Stimulated activated CD4-positive, alpha-beta T cell treated with anti-CD3 and anti-CD28 coated beads, Interleukin-12 subunit alpha, Interleukin-12 subunit beta, amount 100 ng/mL, for 24 hours (primary cell): Measurements from ENCODE around the gene SHISAL1.

Experiments used
- DNase-seq, 2 experiments: peaks; one replicate each; pipeline ENCODE4 v3.0.0-alpha.2; 2020; ENCODE audit warnings: low read depth in 2 of 2

SHISAL1 gene

DNA sequence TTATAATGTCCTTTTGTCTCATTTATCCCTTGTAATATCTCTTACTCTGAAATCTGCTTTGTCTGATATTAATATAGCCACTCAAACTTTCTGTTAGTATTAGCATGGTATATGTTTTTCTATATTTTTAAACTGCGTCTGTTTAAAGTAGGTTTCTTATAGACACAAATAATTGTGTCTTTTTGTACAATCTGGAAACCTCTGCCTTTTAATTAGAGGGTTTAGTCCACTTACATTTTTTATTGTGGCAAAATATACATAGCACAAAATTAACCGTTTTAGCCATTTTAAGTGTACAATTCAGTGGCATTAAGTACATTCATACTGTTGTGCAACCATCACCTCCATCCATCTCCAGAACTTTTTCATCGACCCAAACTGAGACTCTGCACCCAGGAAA is 103.4 kb downstream of the SHISAL1 start:
- DNase-seq = no peak

DNA sequence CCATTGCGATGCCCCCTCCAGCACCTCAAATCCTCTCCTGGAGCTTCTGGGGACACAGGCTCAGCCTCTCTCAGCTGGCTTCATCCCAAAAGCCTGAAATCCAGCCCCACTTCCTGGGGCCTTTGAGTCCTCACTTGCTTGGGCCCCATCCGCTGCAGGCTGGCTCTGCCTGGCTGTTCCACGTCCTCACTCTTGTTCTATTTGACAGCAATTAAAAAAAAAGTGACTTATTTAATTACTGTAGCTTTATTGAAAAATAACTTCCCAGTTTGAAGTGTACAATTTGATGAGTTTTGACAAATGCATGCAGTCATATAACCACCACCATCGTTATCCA is 104.8 kb downstream of the SHISAL1 start:
- no peak for DNase-seq

DNA sequence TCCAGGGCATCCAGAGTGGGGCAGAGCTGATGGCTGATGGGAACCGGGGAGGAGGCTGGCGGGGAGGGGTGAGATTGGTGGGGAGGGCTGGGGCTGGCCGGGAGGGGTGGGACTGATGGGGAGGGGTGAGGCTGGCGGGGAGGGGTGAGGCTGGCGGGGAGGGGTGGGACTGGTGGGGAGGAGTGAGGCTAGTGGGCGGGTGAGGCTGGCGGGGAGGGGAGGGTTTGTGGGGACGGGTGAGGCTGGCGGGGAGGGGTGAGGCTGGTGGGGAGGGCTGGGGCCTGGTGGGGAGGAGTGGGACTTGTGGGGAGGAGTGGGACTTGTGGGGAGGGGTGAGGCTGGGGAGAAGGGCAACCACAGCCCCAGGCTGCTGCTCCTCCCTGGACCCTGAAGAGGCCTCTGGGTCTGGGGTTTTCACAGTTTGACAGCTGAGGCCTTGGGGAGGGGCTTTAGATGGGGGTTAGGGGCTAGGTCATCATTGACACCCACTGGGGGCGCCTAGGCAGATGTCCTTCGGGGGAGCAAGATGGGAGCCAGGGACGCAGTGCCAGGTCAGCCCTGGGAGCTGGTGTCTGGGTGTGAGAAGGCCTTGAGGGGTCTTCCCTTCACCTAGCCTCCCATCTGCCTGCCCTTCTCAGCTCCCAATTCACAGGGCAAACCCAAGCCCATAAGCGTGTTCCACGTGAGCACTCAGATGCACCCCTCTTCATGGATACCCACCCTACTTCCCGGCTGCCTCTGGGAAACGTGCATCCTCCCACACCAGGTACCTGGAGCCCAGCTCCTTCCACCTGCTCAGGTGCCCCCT is 105.4 kb downstream of the SHISAL1 start:
- no peak for DNase-seq

DNA sequence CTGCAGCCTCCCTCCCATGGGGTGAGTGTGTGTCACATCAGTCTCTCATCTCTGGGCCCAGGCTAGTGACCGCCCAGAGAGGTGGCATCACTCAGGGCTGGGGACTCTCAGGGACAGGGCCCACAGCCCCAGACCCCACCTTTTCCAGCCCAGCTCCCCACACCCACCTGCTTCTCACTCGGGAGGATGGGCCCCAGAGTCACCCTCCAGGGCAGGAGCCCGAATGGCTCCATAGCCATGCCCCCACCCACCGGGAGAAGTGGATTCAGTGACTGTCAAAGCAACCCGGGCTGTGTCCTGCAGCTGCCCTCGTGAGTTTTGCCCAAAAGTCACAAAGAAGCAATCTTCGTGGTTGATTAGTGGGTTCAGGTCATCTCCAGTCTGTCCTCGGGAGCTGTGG is 106.1 kb downstream of the SHISAL1 start:
- DNase-seq = no peak

DNA sequence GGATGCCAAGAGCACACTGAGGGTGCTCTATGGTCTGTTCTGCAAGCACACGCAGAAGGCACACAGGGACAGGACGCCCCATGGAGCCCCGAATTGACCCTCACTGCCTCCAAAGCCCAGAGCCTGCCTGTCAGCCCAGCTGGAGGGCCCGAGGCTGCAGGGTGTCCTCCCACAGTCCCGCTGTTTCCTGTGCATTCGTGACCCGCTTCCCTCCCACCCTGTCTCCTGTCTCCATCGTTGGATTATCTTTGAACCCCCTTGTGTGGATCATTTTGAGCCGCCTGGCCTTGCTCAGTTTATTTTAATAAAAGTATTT is 106.5 kb downstream of the SHISAL1 start:
- DNase-seq = no peak

DNA sequence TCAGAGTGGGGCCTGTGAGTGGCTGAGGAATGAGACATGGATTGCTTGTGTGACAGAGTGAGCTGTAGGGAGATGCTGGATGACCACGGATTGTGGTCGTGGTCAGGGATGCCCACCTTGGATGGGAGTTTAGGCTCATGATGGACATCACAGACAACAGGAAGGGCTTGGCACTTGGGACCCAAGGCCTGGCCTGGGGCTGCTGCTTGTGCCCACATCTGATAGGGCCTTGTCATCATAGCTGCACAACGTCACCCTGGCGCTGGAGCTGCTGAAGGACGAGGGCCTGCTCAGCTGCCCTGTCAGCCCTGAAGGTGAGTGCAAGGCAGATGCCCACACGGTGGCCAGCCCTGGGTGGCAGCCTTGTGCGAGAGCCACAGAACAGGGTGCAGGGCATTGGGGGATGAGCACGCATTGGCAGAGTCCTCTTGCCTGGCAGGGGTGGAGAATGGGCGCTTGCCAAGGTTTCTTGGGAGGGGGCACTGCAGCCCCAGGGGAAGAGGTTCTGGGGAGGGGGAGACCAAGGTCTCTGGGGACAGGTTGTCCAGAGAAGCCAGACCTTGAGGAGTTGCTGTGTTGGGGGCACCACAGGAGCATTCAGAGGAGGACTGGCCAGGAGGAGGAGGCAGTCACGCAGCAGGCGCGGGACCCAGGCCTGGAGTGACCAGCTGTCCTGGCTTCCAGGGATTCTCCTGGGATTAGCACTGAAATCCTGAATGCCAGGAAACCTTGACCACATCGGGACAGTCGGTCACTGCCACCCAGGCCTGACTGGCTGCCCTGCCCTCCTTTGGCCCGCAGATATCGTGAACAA is 107.0 kb downstream of the SHISAL1 start:
- no peak for DNase-seq

DNA sequence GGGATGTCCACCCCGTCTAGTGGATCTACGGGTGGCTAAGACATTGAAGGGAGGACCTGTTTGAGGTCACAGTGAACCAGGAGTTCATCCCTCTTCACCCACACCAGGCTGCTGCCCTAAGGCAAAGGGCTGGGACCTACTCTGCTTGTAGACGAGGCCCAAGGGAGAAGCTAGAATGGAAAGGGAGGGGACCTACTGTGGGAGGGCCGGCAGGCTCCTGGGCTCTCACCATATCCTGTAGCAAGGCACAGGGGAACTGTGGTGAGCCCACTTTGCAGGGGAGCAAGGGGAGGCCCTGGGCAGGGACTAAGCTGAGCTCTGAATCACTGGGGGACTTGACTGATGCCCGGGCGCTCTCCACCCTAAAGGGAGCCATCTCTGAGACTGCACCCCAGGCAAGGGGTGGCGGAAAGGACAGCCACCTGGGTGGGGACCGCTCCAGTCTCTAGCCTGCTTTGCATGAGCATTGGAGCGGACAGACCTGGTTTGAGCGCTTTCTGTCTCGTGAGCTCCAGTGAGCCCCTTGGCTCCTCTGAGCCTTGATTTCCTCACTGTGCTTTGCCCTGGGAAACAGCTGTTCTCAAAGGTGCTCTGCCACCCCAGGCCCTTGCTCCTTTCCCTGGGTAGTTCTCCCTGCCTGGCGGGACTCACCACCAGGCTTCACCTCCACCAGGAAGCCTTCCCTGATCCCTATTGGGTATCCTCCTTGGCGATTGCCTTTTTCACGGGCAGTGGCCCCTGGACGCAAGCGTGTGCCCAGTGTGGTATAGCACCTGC is 107.8 kb downstream of the SHISAL1 start:
- DNase-seq = no peak

DNA sequence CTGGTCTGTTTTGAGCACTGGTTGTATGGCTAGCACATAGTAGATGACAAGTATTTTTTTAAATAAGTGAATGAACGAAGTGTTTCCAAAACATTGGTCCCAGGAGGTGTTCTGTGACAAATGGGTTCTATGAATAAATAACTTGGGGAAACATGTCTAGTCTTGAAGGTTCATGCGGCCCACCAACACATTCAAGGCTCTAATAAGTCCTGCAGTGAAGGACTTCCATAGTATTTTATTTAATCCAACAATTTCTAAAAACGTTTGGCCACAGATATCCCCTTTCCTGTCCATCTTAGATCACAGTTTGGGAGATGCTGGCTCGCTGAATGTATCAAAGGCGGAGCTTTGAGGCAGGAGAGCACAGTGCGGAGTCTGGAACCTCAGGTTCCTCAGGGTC is 109.5 kb downstream of the SHISAL1 start:
- no peak for DNase-seq

DNA sequence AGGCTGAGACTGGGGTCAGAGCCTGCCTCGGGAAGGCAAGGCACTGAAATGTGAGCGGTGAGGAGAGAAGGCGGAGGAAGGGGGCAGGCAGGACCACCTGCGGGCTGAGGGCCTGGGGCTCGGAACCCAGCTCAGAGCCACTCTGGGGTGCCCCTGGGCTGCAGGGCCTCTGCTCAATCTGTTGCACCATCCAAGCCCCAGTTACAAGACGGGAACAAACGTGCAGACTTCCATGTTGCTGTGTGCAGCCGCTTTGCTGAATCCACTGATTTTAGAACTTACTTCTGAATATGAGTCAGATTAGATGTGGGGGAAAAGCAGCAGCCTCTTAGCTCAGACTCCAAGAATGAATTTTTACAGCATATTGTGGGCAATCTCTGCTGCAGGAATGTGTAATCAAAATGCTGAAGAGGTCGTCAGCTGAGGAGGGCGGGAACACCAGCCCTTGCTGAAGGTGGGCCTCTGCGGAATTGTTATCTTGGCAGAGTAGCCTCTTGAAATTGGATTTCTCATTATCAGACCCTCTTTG is 110.4 kb downstream of the SHISAL1 start:
- no peak for DNase-seq

DNA sequence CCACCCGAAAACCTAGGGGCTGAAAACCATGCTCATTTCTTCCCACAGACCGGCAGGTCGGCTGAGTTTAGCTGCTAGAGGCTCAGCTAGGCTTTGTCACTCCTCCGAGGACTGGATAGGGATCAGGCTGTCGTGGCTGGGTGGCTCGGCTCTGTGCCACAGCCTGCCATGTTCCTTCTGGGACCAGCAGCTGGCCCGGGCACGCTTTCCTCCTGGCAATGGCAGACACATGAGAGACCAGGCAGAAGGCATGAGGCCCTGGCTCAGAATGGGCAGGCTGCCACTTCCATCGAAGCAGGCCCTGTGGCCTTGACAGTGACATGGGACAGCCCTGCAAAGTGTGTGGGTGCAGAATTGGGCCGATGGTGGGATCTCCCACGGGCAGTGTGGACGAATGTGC is 111.1 kb downstream of the SHISAL1 start:
- DNase-seq = no peak

DNA sequence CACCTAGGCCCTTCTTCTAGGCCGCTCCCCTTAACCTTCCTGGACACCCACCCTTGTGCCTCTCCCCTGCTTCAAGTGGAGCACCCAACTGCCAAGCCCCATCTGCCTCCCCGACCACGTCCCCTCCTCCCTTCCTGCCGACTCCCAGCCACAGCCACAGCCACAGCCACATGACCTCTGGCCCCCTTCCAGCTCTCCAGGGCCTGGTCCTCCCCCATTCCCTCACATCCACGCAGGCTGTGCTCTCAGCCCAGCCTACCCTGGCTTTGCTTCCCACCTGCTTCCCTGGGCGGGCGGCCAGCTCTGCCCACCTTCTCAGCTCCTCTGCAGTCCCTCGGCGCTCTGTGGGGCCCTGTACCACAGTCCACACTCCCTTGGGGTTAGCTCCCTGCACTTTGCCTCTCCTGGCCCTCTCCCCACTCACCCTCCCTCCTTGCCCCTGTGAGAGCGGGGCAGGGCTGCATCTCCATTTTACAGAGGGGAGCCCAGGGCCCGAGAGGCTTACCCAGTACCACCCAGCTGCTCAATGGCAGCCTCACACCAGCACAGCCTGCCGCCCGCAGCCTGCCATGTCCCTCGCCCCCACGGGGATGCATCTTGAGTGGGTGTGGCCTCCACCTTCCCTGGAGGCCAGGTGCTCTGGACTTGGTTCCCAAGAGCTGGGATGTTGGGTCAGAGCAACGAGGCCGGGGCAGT is 111.7 kb downstream of the SHISAL1 start:
- no peak for DNase-seq

DNA sequence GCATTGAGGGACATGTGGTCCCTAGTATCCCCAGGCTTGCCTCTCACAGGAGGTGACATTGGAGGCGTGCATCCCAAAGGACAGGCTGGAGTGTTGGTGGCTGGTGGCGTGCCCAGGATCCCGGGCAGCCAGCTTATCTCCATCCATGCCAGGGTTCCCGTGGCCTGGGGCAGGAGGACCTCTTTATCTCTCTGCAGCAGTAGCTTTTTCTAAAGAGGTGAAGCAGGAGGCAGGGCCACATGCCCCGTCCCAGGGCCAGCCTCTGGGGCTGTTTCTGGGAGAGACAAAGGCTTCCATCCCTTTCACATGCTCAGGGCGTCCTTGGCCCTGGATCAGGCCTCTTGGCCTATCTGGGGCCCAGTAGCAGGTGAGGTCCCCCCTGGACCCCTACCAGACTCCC is 112.3 kb downstream of the SHISAL1 start:
- DNase-seq = no peak

DNA sequence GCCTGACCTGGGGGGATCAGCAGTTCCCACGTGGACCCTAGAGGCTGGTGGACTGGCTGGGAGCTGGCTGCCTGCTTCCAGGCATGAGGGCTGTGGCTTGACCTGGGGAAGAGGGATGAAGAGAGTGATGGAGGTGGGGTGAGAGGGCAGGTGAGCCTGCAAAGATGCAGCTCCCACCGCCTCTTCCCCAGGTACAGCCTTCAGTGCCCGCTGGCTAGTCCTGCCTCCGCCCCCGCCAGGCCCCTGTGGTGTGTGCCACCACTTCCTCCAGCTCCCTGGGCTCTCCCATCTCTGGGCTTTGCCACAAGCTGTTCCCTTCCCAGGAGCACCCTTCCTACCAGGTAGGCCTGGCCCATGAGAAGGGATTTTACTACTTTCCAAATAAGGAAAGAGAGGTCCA is 112.9 kb downstream of the SHISAL1 start:
- no peak for DNase-seq

DNA sequence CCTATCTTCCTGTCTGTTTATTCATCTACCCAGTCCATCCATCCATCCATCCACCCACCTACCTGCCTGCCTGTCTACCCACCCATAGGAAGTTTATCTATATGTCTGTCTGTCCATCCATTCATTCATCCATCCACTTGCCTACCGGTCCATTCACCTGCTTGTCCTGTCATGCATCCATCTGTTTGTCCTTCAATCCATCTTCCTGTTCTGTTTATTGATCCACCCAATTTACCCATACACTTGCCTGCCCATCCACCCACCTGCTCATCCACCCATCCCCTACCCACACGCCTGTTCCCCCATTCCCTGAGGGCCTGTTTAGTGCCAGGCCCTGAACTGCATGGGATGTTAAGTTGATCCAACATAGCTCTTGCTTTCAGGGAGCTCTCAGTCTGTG is 113.6 kb downstream of the SHISAL1 start:
- DNase-seq = no peak

DNA sequence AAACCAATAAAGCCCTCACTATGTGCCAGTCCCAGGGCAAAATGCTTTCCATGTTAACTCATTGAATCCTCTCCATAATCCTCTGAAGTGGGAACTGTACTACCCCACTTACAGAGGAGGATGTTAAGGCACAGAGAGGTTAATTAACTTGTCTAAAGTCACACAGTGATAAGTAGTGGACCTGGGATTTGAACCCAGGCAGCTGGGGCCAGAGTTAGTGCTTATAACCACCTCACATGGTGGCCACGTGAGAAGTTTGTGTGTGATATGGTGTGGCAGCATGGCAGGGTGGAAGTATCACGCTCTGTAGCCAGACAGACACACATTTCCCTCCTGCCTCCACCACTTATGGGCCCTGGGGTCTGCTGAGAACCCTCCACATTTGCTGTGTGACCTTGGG is 115.5 kb downstream of the SHISAL1 start:
- DNase-seq = no peak

DNA sequence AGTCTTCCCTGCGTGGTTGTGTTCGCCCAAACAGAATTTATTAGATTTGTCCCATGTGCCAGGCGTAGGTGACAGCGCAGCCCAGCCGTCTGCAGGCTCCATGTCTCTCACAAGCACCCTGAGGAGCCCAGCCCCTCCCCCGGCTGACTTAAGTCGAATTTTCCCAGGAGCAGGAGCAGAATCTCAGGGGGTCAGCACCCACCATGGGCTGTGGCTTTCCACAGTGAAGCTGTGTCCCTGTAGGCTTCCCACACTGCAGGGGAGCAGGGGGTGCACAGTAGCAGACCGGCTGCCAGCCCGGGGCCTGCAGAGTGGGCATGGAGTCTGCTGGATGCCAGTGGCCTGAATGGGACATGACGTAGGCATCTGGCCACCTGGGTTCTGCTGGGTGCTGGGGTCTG is 116.0 kb downstream of the SHISAL1 start:
- DNase-seq = no peak

DNA sequence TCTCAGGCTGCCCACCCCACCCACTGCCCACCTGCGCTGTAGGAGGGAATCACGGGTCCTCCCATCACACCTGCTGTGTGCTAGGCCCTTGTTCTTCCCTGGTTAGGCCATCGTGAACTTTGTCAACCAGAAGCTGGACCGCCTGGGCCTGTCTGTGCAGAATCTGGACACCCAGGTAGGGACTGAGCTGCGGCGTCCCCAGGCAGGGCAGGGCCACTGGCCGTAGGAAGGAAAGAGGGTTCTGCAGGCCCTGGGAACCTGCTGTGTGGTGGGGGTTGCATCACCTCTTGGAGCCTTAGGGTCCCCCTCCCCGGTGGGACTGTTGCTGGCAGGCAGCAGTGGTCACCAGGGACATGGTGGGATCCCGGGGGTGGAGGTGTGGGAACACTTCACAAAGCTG is 116.5 kb downstream of the SHISAL1 start:
- no peak for DNase-seq

DNA sequence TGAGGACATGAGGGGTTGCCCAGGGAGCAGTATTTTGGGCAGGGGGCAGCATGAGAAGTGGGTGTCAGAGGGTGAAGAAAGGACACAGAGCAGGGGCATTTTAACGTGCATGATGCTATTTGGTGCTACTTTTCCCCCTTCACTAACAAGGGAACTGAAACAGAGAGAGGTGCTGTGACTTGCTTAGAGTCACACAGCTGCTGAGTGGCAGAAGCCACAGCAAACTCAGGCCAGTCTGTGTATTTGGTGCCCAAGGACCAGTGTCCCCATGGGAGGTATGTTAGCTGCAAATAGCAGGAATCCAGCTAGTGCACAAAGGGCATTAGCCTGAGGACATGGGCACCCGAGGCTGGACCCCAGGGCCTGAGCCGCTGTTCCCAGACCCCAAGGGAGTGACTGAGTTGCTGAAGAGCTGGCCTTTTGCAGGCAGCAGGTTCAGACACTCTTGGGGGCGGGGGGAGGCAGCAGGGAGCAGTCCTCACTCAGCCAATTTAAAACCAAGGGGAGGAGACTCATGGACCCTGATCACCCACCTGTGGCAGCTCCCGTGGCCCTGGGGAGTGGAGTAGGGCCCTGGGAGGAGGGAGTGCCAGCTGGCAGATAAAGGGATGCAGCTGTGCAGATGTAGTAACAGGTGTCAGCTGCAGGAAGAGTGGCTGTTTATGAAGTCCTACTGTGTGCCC is 117.4 kb downstream of the SHISAL1 start:
- DNase-seq = no peak

DNA sequence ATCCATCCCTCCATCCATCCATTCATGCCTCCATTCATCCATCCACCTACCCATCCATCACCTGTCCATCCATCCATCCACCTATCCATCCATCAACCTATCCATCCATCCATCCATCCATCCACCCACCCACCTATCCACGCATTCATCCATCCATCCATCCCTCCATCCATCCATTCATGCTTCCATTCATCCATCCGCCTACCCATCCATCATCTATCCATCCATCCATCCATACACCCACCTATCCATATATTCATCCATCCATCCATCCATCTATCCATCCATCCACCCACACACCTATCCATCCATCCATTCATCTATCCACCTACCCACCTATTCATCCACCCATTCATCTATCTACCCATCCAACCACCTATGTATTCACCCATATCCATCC is 118.2 kb downstream of the SHISAL1 start:
- DNase-seq = no peak
